A549 (cell line): ENCODE results near the gene NOS1AP. TPM values are rescaled to one million over a fixed set of nuclear protein-coding genes. Genes with fewer than 3 reads are reported as not detected.
A peak's percentile ranks its signal among the peaks of the same experiment; 100 is the strongest.

Experiments
- ATAC-seq, 2 experiments: fragments of 200-7000 bp in 1 of 2; fragments of >200 bp in 1 of 2; cut with Nextera tagmentation in 1 of 2; cut with Tn5 transposase in 1 of 2; 3 replicates each; pipeline versions ENCODE4 v1.8.0 to v1.9.1; 2018 to 2020; ENCODE audit warnings: mild to moderate bottlenecking in 1 of 2, moderate library complexity in 1 of 2
- CTCF ChIA-PET: fragments of 300-600 bp; sonication (Branson Sonifier 250); formaldehyde crosslinking; extraction: SDS; loops from one replicate; lab custom pipeline; 2021; ENCODE audit warnings: antibody characterized with exemption, inconsistent platforms; lab: Yijun Ruan, JAX
- POLR2A ChIA-PET: fragments of 350-600 bp; formaldehyde crosslinking; extraction: SDS; loops from one replicate; lab custom pipeline; 2021; ENCODE audit warnings: antibody characterized with exemption, inconsistent platforms; lab: Yijun Ruan, JAX
- DNase-seq, 2 experiments: peaks; one replicate each; pipeline versions ENCODE4 v3.0.0 to v3.0.0-alpha.2; 2011 to 2016; ENCODE audit warnings: low read depth in 1 of 2, low spot score in 1 of 2
- FAIRE-seq: peaks from 2 replicates; lab custom pipeline; 2011; peaks lifted over from hg19 to GRCh38; lab: Jason Lieb, UNC
- H3K27ac ChIP-seq, 2 experiments: fragments of >200 bp; sonication (Bioruptor Twin); formaldehyde crosslinking; 3 replicates each; pipeline ENCODE4 v1.5.1; 2016 to 2017
- H3K4me1 ChIP-seq: fragments of >200 bp; sonication (Bioruptor Twin); formaldehyde crosslinking; 3 replicates; pipeline ENCODE4 v1.6.1; 2016
- H3K4me2 ChIP-seq: fragments of >200 bp; sonication (Bioruptor Twin); formaldehyde crosslinking; 3 replicates; pipeline ENCODE4 v1.6.1; 2016
- H3K4me3 ChIP-seq: fragments of >200 bp; sonication (Bioruptor Twin); formaldehyde crosslinking; 3 replicates; pipeline ENCODE4 v1.5.1; 2016
- H3K9me3 ChIP-seq: fragments of >200 bp; sonication (Bioruptor Twin); formaldehyde crosslinking; 3 replicates; pipeline ENCODE4 v1.6.1; 2016
- ATOH8 ChIP-seq: fragments of 250-450 bp; sonication (Bioruptor Pico); IDR thresholded peaks from 2 replicates; pipeline ENCODE4 v1.5.0; 2020; ENCODE audit warnings: low read depth, mild to moderate bottlenecking, moderate library complexity
- BCL3 ChIP-seq: fragments of >200 bp; sonication (Bioruptor Twin); formaldehyde crosslinking; IDR thresholded peaks from 3 replicates; pipeline ENCODE4 v1.6.1; 2016
- CBX2 ChIP-seq: fragments of 200-600 bp; sonication (generic); IDR thresholded peaks from 2 replicates; pipeline ENCODE4 v1.6.1; 2016; ENCODE audit warnings: low read depth, mild to moderate bottlenecking, borderline replicate concordance
- CBX8 ChIP-seq: fragments of 200-600 bp; sonication (generic); IDR thresholded peaks from 2 replicates; pipeline ENCODE4 v1.6.1; 2016
- CEBPB ChIP-seq, 2 experiments: fragments of >200 bp in 1 of 2; sonication (Bioruptor Twin) in 1 of 2; formaldehyde crosslinking in 1 of 2; IDR thresholded peaks; 2 replicates each; pipeline ENCODE4 v1.6.1; 2012 to 2016
- CHD2 ChIP-seq: fragments of 150-350 bp; IDR thresholded peaks from 2 replicates; pipeline ENCODE4 v1.6.1; 2014; ENCODE audit warnings: low read length; ENCODE audit not compliant: partially characterized antibody
- EHF ChIP-seq: fragments of 250-450 bp; sonication (Bioruptor Pico); IDR thresholded peaks from 2 replicates; pipeline ENCODE4 v1.5.0; 2020; ENCODE audit warnings: mild to moderate bottlenecking
- EHMT2 ChIP-seq: fragments of 200-600 bp; sonication (generic); IDR thresholded peaks from 2 replicates; pipeline ENCODE4 v1.6.1; 2016; ENCODE audit warnings: antibody characterized with exemption, low read depth, mild to moderate bottlenecking, moderate library complexity
- FOXS1 ChIP-seq: fragments of 250-450 bp; sonication (Bioruptor Pico); IDR thresholded peaks from 2 replicates; pipeline ENCODE4 v1.5.0; 2020; ENCODE audit warnings: mild to moderate bottlenecking, moderate library complexity
- GATA3 ChIP-seq: IDR thresholded peaks from 2 replicates; pipeline ENCODE4 v1.6.1; 2012; ENCODE audit warnings: borderline replicate concordance
- HDAC2 ChIP-seq: fragments of 200-600 bp; sonication (generic); IDR thresholded peaks from 2 replicates; pipeline ENCODE4 v1.6.1; 2016
- HES2 ChIP-seq: fragments of >200 bp; sonication (Bioruptor Twin); formaldehyde crosslinking; IDR thresholded peaks from 2 replicates; pipeline ENCODE4 v1.6.1; 2016
- HEYL ChIP-seq: fragments of 250-450 bp; sonication (Bioruptor Pico); IDR thresholded peaks from 2 replicates; pipeline ENCODE4 v1.8.0; 2021; ENCODE audit warnings: mild to moderate bottlenecking, moderate library complexity
- HOXA7 ChIP-seq: fragments of 250-450 bp; sonication (Bioruptor Pico); IDR thresholded peaks from 2 replicates; pipeline ENCODE4 v1.5.0; 2020; ENCODE audit warnings: mild to moderate bottlenecking, moderate library complexity
- HOXB13 ChIP-seq: fragments of 250-450 bp; sonication (Bioruptor Pico); IDR thresholded peaks from 2 replicates; pipeline ENCODE4 v1.5.0; 2020; ENCODE audit warnings: low read depth, mild to moderate bottlenecking, moderate library complexity
- KDM5A ChIP-seq: fragments of 200-600 bp; sonication (generic); IDR thresholded peaks from 2 replicates; pipeline ENCODE4 v1.6.1; 2016; ENCODE audit warnings: antibody characterized with exemption, mild to moderate bottlenecking
- MAFK ChIP-seq: fragments of 450-650 bp; IDR thresholded peaks from 2 replicates; pipeline ENCODE4 v1.6.1; 2014; ENCODE audit not compliant: partially characterized antibody
- POLR2AphosphoS2 ChIP-seq: conservative IDR thresholded peaks from 2 replicates; pipeline ENCODE4 v1.6.1; 2012; ENCODE audit warnings: low read length, improper control_type of control experiment, inconsistent platforms
- RCOR1 ChIP-seq: fragments of 150-350 bp; IDR thresholded peaks from 2 replicates; pipeline ENCODE4 v1.6.1; 2014; ENCODE audit warnings: antibody characterized with exemption, low read length, low read depth
- RNF2 ChIP-seq: fragments of 200-600 bp; sonication (generic); IDR thresholded peaks from 2 replicates; pipeline ENCODE4 v1.6.1; 2016; ENCODE audit warnings: low read depth, mild to moderate bottlenecking, antibody characterized with exemption, moderate library complexity, borderline replicate concordance
- ZC3H11A ChIP-seq: fragments of 450-650 bp; IDR thresholded peaks from 2 replicates; pipeline ENCODE4 v1.6.1; 2014; ENCODE audit warnings: antibody characterized with exemption, mild to moderate bottlenecking
- ZSCAN20 ChIP-seq: fragments of 250-450 bp; sonication (Bioruptor Pico); IDR thresholded peaks from 2 replicates; pipeline ENCODE4 v1.8.0; 2022; ENCODE audit warnings: mild to moderate bottlenecking, moderate library complexity
- WGBS: methylation state at CpG from one replicate; pipeline ENCODE4 v1.1.6; 2017; ENCODE audit errors: missing lambda C conversion rate; 5-methylcytosine and 5-hydroxymethylcytosine counted together
- polyA plus RNA-seq, 4 experiments: library from polyadenylated mRNA; depleted of rRNA in 3 of 4; stranded (reverse); fragments of >200 nt; fragmentation: RNase III in 1 of 4; extraction: RNeasy Plus Mini Kit Qiagen cat#74134 plus additional on column Dnase treatment in 1 of 4; gene quantifications; 2 replicates in 3 of 4; 3 replicates in 1 of 4; pipeline ENCODE4 v1.2.3, GENCODE V29; 2011 to 2017

Gene NOS1AP
- polyA plus RNA-seq, 2 of the 4 experiments (the other 2 are of a cell fraction) = 0.17 to 0.25 TPM

- TF ChIP-seq GATA3 (no peak), POLR2AphosphoS2 (no peak)
These were observed 232.2 kb downstream of the NOS1AP start (continued) for GRCh38 chr1:162301696-162302095.

GRCh38 chr1:162302306-162303003 is 233.0 kb downstream of the NOS1AP start:
- no peak for ATAC-seq
- H3K4me2 ChIP-seq = no peak overlapping the region

GRCh38 chr1:162303004-162303344 is 233.5 kb downstream of the NOS1AP start:
- FAIRE-seq (no peak), ATAC-seq (no peak)
- CTCF ChIA-PET = interaction anchor here (2.0 kb wide), 1 partner anchor 27 kb away, joined by 5 read pairs; no protein-coding TSS in a partner anchor
- Histone ChIP-seq H3K4me3 (no peak overlapping the region), H3K4me1 (no peaks in the 10 kb centered on the region)
- whole genome bisulfite sequencing = 40% methylated on average over 3 of the region's 3 CpGs
- TF ChIP-seq ATOH8 (CRISPR knock-in tag) = no peak
- no peak for TF ChIP-seq ZSCAN20
- no peak for TF ChIP-seq HEYL
- TF ChIP-seq BCL3 = no peak
- TF ChIP-seq ZC3H11A = no peak
- no peak for TF ChIP-seq EHMT2
- TF ChIP-seq KDM5A = no peak
- no peak for TF ChIP-seq CBX2
- TF ChIP-seq CHD2 = no peak
- TF ChIP-seq, all 56 proteins: peak for 0
- POLR2A ChIA-PET = no interaction called here
- Histone ChIP-seq H3K9me3 (no peaks in the 10 kb centered on the region), H3K27ac (no peak overlapping the region), H3K4me2 (no peak overlapping the region)
- DNase-seq = no peak

More at GRCh38 chr1:162302306-162303003, 233.0 kb downstream of the NOS1AP start:
- no peak for FAIRE-seq
- CTCF ChIA-PET = interaction anchor here (2.0 kb wide), 1 partner anchor 26 kb away, joined by 5 read pairs; no protein-coding TSS in a partner anchor
- H3K4me3 ChIP-seq = no peak overlapping the region
- DNase-seq = no peak
- no peak for TF ChIP-seq HOXA7
- no peak for TF ChIP-seq HDAC2
- peak; percentile 87 for TF ChIP-seq MAFK
- TF ChIP-seq, all 56 proteins: peak for 1
- POLR2A ChIA-PET = no interaction called here
- Histone ChIP-seq H3K4me1 (no peaks in the 10 kb centered on the region), H3K9me3 (no peaks in the 10 kb centered on the region), H3K27ac (no peak overlapping the region)
- 55% methylated on average over 3 of the region's 3 CpGs for WGBS

GRCh38 chr1:162304736-162305135 is 235.2 kb downstream of the NOS1AP start:
- TF ChIP-seq EHF (CRISPR knock-in tag) (no peak), KDM5A (no peak), FOXS1 (CRISPR knock-in tag) (no peak), RNF2 (no peak), CEBPB (IDR thresholded peaks at IDR 0.05) (no peak), RCOR1 (no peak), BCL3 (no peak), CHD2 (no peak), HES2 (no peak), HOXB13 (no peak), CBX8 (no peak)
- H3K27ac ChIP-seq = no peak overlapping the region
- POLR2A ChIA-PET = no interaction called here
- H3K9me3 ChIP-seq = no peaks in the 10 kb centered on the region
- no peak for DNase-seq
- H3K4me2 ChIP-seq = no peak overlapping the region
- FAIRE-seq = no peak
- ATAC-seq = no peak
- H3K4me1 ChIP-seq = no peaks in the 10 kb centered on the region
- CTCF ChIA-PET = interaction anchor here (1.1 kb wide), 1 partner anchor 13 kb away, joined by 3 read pairs; no protein-coding TSS in a partner anchor
- 40% methylated on average over 2 of the region's 2 CpGs for WGBS
- no peak overlapping the region for H3K4me3 ChIP-seq
